ENCODE results near the gene HIRA.

HIRA gene

DNA sequence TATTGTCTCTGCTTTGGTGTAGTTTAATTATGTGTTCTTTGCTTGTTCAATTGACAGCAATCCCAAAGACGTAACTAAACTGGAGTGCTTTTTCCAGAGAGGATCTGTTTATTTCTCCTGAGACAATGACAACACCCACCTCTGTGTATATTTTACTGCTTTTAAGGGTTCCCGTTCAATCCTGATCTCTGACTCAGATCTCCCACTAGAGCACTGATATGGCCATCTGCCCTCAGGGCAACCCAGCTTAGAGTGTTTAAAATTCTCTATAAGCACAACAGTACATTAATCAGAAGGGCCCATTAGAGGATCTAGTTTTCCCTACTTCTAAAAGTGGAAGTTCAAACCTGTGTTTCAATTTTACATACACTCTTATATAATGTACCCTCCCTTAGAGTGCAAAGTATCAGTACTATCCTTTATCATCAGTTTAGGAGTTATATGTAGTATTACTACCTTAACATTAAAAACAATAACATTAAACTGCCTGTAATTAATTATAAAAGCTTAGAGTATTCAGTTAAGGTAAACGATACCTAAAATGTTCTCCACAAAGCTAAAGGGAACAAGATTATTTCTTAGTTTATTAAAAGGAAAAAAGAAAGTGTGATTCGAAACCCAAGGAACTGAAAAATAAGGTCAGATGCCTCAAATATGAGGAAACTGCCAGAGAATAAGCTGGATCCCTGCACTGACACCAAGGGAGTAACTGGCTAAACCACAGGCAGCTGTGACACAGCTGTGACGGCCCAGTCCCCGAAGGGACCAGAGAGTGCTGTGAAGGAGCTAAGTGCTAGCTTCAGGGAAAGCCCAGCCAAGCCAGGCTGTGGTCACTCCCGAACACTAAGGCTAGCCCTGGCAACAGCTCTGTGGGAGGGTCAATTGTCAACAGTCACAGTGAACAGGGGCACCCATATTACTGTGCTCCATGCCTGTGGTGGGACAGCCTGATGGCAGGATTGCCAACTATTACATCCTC is 32.2 kb upstream of the HIRA start:
- Histone ChIP-seq H3K27ac (peak overlapping the region in 1 of 21 experiments; percentile 40), H3K4me3 (no peak overlapping the region)

DNA sequence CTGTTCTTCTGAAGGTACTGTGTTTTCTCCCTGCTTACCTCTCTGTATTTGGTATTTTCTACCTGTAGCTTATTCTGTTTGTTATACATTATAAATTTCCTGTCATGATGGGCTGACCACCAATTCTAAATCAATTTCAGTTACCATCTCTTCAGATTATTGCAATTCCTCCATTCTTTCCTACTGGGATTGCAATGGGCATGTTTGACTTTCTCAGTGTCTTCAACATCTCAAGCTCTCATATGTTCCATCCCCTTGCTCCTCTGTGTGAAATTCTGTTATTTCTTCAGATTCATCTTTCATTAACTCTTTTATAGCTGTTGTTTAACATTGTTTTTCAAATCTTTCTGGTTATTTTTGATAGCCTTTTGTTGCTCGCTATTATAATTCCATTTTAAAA is 31.5 kb upstream of the HIRA start:
- no peak overlapping the region for H3K27ac ChIP-seq
- H3K4me3 ChIP-seq, result no peak overlapping the region

DNA sequence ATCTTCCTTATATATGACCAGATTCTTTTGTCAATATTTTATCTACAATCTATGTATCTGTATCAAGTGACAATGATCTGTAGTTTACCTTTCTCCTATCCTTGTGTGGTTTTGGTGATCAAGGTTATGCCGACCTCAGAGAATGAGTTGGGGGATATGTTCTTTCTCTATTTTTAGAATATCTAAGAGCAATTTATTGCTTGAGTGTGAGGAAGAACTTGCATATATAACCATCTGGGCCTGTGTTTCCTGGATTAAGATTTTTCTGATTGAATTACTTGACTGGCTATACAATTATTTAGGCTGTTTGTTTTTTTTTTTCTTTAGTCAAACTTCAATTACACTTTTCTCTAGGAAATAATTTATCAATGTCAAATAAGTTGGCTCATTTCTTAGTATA is 30.0 kb upstream of the HIRA start:
- no peak overlapping the region for H3K27ac ChIP-seq
- H3K4me3 ChIP-seq, result no peak overlapping the region

DNA sequence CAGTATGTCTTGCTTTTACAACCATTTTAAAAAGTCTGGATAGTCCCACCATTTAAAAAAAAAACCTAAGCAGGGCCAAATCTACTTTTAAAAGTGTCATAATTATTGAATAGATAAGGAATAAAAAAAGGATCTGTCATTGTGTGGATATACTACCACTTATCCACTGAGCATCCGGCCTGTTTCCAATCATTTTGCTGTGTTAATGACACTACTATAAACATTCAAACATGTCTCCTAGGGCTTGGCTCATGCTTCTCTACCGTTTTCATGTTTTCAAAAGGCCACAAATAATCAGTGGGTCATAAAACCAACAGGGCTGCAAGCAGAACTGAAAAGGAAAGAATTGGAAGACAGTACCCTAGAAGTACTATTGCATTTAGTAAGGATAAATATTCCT is 28.5 kb upstream of the HIRA start:
- H3K27ac ChIP-seq, result no peak overlapping the region
- no peak overlapping the region for H3K4me3 ChIP-seq

DNA sequence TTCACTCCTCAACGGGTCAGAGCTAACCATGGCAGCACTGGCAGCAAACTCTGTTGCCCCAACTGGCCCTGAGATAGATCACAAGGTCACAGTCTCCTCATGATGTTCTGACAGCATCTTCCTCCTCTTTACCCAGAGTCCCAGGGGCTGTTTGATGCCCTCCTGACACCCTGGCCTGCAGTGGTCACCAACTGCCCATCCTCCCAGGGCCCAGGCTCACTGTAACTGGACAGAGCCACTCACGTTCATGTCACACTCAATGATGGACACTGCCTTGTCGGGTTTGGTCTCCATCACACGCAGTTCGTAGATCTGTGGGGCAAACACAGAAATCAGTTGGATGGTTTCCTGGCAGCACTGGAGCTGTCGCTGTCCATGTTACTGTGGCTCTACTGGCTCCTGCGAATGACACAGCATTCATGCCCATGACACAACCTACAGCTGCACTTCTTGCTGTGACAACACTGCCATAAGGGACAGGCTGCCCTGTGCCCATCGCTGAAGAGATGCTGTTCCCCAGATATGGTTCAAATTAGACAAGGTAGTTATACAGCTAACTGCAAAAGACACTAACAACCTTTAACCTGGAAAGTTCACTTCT is 26.4 kb upstream of the HIRA start:
- Histone ChIP-seq H3K27ac (no peak overlapping the region), H3K4me3 (no peak overlapping the region)

DNA sequence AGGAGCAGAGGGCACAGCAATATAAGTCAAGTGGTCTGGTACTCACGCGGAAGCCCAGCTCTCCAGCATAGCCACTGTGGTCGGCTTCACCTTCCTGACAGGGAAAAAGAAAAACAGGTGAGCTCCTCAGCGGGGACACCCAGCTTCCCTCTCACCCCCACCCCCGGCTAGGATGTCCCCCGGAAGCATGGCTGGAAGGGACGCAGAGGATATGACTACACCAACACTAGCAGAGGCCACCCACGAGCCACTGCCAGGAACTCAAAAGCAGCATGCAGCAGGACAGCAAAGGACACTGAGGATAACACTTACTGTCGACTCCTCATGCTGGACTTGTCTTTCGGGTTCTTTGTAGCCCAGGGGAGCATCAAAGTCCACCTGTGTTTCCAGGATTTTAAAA is 25.0 kb upstream of the HIRA start:
- Histone ChIP-seq H3K4me3 (no peak overlapping the region), H3K27ac (no peak overlapping the region)

DNA sequence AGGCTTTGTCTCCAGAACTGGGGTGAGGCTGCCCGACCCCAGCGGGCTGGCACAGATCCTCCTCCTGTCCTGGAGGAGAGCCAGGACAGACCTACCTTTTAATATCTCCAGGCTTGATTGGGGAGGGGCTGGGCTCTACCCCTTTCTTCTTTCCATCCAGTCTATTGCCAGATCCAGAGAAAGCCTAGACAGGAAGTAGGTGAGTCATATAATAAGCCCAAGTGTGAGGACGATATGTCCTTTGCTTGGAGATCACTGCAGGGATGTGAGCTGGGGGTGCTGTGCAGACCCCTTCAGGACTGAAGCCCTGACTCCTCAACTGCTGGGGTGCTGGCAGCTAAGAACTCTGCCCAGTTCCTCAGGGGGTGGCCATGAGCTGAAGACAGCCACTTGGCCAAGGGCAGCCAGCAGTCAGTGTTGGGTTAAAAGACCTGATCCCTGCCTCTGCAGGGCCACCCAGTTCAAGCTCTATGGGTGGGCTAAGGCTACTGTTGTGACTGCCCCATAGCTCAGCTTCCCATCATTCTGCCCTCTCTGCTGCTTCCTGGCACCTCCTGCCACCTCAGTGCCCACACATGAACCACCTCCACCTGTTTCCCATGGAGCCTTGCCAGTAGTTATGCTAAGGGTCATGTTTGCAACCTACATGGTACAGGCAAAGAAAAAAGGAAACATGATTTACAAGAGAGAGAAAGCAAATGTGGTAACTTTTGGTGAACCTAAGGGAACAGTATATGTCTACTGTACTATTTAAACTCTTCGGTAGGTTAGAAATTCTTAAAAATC is 24.2 kb upstream of the HIRA start:
- H3K4me3 ChIP-seq, result no peak overlapping the region
- H3K27ac ChIP-seq, result no peak overlapping the region

DNA sequence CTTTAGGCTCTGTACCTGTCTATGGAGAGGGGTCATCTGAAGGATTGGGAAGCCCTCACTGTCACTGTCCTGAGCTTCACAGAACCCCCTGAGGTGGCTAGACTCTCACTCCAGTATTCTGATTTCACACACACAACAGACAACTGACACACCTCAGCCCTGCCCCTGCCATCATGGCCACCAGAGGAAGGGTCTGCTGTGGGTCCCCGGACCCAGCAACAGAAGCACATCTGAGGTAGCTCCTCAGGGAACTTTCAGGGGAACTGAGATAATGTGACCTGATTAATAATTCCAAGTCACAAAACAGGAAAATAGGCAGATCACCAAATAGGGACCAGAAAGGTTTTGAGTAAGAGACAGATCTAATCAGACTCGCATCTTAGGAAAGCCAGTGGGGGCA is 23.5 kb upstream of the HIRA start:
- H3K27ac ChIP-seq, result no peak overlapping the region

DNA sequence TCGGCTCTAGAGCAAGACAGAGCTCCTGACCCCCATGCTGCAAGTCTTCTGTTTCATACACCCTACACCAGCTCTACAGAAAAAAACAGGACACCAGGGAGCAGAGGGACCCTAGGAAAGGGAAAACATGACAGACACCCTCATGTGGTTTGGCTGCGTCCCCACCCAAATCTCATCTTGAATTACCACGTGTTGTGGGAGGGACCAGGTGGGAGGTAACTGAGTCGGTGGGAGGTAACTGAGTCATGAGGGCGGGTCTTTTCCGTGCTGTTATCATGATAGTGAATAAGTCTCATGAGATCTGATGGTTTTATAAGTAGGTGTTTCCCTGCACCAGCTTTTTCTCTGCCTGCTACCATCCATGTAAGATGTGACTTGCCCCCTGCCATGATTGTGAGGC is 22.6 kb upstream of the HIRA start:
- no peak overlapping the region for H3K27ac ChIP-seq
- H3K4me3 ChIP-seq, result no peak overlapping the region

More for the DNA sequence above, 23.5 kb upstream of the HIRA start:
- no peak overlapping the region for H3K4me3 ChIP-seq

DNA sequence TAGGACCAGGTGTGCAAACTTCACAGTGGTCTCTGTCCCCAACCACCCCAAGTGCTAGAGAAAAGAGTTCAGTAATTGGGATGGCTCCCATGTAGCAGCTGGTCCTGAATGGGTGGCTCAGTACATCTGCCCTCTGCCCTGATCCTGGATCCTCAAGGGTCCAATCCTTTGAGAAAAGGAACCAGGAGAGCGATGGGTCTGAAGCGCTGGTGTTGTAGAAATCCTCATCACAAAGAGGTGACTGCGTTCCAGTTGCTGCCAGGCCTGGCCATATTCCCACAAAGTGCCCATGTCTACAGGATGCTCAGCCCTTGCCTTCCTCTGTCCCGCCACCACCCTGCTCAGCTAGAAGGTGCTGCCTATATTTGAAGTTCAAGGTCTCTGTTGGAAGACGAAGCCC is 22.2 kb upstream of the HIRA start:
- Histone ChIP-seq H3K4me3 (no peak overlapping the region), H3K27ac (no peak overlapping the region)

DNA sequence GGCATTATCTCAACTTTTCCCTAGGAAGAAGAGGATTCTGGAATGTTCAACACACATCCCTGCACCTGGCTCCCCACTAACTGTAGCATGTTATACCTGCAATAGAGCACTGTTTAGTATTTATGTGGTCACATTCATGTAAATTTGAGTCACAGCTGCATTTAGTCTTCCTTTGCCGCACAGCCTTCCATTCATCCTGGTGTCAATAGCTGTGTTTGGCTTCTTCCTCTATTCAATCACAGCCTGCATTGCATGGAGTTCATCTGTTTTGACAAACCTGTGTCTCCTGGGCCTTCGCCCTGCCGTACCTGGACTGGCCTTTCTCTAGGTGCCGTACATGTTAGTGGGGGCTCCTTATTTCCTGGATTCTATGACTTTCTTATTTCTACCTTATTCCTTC is 20.0 kb upstream of the HIRA start:
- no peak overlapping the region for H3K27ac ChIP-seq
- H3K4me3 ChIP-seq, result no peak overlapping the region

DNA sequence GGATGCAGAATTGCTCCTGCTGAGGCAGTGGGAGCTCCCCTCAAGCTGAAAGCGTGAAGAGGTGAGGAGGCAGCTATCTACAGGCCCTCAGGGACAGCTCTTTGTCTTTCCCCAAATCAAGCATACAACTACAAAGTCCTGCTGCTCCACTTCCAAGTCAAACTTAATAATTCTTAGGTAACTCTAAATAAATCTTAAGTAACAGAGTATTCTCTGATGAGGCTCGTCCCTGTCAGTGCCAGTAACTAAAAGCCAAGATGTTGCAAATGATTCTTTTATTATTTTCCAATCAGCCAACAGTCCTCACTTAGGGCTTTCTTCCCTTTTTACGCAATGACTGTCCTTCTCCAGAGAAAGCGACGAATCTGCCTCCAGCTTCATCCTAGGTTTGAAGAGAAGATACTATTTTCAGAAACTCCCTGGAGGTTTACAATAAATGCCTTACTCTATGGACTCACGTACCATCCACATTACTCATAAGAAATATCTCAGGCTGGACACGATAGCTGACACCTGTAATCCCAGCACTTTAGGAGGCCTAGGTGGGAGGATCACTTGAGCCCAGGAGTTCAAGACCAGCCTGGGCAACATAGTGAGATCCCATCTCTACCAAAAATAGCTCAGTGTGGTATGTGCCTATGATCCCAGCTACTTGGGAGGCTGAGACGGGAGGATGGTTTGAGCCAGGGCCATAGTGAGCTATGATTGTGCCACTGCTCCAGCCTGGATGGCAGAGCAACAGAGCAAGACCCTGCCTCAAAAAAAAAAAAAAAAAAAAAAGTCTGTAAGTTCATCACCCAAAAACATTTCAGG is 19.0 kb upstream of the HIRA start:
- Histone ChIP-seq H3K27ac (no peak overlapping the region), H3K4me3 (no peak overlapping the region)

DNA sequence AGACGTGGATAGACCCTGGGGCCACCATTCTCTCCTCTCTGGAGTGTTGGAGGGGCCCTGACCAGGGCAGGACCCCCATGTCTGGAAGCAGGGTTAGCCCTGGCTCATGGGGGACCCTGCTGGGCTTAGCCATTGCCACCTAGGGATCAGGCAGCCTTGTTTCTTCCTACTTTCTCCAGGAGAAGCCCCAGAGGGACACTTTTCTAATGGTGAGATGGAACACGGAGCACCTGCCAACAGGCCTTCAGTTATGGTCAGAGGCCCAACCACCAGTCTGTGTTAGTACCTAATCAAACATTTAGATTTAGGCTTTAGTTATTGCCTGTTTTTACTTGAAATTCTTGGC is 17.9 kb upstream of the HIRA start:
- no peak overlapping the region for H3K27ac ChIP-seq
- H3K4me3 ChIP-seq, result no peak overlapping the region

DNA sequence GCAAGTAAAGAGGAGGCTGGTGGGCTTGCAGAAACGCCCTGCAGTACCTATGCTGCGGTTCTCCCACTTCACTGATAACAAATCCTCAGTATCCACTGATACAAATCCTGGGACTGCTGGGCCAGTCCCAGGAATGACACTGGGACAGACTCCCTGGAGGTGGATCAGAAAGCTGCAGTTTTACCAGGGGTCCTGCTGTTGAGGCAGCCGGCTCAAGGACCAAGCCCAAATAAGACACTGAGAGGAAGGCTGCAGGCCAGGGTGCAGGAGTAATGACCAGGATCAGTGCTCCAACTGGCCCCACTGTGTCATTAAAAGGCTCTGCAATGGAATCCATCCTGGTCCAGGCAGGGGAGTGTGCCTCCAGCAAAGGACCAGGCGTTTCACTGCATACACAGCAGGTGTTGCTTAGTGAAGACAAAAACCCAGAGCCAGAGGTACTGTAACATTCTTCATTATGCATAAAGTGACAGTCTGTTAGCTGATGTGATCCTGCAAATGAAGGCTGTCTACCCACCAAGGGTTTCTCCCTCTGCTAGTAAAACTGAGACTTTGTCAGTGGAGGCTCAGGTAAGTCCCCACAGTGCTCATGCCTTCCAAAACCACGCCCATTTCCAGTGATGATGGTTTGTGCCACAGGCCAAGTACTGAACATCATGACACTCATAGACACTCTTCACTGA is 17.3 kb upstream of the HIRA start:
- no peak overlapping the region for H3K4me3 ChIP-seq
- peak overlapping the region in 1 of 21 experiments; percentile 93 for H3K27ac ChIP-seq

DNA sequence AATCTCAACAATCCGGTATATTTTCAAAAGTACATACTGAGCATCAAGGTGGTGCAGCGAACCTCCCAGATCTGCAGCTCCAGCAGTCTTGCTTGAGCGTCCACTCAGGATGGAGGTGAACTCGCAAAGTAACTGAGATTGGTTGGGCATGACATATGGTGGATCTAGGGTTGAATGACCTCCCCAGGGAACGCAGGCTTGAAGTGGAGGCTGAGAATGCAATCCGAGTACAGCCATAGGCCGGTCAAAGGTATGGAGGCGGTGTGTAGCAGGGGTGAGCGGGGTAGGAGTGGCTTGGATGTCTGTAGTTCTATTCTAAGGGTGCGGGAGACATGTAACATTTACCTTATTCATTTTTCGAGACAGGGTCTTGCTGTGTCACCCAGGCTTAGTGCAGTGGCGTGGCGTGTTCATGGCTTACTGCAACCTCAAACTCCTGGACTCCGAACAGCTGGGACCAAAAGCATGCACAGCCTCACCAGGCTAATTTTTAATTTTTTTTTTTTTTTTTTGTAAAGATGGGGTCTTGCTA is 16.6 kb upstream of the HIRA start:
- H3K27ac ChIP-seq, result peak overlapping the region in 20 of 21 experiments; percentile 40 to 98 (median 92)
- peak overlapping the region; percentile 64 to 92 (median 85) for H3K4me3 ChIP-seq

DNA sequence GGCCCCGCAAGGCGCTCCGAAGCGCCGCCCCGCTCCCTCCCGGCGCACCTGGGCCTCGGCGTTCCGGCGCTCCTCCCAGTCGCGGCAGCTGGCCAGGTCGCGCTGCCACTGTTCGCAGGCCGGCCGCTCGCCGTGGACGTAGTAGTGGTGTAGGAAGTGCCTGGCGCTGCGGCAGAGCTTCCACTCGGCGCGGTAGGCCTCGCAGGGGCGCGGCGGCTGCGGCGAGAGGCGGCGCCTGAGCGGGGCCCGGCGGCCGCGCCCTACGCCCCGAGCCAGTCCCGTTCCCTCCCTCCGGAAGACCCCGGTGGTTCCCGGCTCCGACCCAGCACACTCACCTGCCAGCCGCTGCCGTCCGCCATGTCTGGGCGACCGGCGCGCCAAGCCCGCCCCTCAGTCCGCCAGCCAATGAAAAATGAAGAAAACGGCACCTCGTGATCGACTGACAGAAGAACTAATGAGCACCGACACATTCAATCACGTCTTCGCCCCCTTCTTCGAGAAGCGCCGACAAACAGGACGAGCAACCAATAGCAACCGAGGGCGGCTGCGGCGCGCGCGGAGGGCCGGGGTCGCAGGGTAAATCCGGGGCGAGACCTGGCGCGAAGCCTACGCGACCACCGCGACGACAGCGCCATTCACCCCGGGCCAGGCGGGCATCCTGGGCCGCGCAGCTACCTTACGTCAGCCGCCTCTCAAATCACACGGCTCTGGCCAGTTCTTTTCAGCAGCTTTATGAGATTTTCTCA is 16.0 kb upstream of the HIRA start, which contains the start of gene C22orf39:
Gene C22orf39, minus strand, starts transcription at position 382 of the 746 bp plus-strand sequence. Its CDS starts 23 bp downstream, at position 359.
- Histone ChIP-seq H3K4me3 (peak within 1 kb of the TSS; percentile 64 to 92 (median 85)), H3K27ac (peak within 1 kb of the TSS; percentile 78 to 98 (median 92))

DNA sequence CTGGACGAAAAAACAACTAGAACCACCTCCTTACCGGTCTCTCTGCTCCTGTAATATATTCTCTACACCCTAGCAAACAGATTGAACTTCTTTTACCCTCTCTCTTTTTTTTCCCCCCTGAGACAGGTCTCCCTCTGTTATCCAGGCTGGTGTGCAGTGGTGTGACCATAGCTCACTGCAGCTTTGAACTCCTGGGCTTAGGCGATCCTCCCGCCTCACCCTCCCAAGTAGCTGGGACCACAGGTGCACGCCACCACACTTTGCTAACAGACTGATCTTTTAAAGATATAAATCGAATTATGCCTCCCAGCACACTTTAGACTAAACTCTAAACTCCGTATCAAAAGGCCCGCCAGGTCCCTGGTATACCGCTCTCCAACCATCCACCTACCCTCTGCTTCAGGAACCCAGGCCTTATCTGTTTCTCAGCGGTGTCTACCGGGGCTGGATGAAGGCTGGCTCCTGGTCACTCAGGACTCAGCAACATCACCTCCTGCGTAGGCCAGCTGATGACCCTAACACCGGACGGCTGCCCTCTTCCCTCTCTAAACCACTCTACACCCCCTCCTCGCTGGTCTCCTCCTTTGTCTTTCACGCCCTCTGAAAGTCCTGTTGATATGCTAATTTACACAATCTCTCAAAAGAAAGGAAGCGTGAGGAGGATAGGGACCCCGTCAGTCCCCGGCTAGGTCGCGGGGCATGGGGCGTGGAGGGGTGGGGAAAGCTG is 15.2 kb upstream of the HIRA start:
- Histone ChIP-seq H3K27ac (peak overlapping the region; percentile 78 to 98 (median 92)), H3K4me3 (peak overlapping the region; percentile 64 to 92 (median 85))
